Breast epithelium (tissue), 3 donors: ENCODE measurements around the gene KCND3.

Source experiments
- POLR2A ChIP-seq: fragments of 450-650 bp; IDR thresholded peaks from one replicate; pipeline ENCODE4 v1.6.1; 2016; ENCODE audit warnings: antibody characterized with exemption, mild to moderate bottlenecking, moderate library complexity
- TF ChIP-seq, protein P1 (sequence below), 3 donors: fragments of 450-650 bp; IDR thresholded peaks; one replicate each; pipeline ENCODE4 v1.5.1; 2016 to 2017; ENCODE audit warnings: antibody characterized with exemption in 3 of 3, mild to moderate bottlenecking in 3 of 3, moderate library complexity in 3 of 3

DNA sequence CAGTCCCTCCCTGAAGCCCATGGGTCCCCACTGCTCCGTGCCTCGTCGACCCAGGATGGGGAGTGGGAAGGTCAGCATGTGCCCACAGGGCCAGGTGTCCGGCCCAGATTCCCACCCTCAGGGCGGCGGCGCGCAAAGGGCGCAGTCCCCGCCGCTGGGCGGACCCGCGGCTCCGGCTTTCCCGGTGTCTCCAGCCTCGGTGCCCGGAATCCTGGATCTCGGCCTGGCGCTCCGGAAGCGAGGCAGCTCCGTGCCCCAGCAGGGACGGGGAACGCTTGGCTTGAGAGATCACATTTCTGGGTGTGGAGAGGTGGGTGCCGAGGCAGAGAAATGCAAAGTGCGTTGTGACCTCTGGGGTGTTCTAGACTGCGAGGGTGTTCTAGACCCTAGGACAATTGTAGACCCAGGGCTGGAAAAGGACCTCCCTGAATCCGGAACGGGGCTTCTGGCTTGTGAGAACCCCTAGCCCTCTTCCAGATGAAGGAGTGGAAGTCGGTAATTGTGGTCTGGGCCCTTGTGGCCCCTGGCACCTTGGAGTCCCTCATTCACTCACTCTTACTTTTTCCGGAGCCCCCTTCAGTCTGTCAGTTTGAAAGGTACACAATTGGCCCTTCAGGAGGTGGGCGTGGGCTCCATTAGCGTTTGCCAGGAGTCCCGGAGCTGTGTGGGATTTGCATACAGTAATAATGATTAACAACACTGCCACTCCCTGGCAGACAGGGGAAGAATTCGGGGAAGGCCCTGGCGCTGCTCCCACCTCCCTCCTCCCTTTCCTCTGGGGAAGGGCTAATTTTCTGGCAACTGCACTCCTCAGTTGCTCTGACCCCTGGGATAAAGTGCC is 1.6 kb upstream of the KCND3 start:
- TF ChIP-seq, protein P1, sequence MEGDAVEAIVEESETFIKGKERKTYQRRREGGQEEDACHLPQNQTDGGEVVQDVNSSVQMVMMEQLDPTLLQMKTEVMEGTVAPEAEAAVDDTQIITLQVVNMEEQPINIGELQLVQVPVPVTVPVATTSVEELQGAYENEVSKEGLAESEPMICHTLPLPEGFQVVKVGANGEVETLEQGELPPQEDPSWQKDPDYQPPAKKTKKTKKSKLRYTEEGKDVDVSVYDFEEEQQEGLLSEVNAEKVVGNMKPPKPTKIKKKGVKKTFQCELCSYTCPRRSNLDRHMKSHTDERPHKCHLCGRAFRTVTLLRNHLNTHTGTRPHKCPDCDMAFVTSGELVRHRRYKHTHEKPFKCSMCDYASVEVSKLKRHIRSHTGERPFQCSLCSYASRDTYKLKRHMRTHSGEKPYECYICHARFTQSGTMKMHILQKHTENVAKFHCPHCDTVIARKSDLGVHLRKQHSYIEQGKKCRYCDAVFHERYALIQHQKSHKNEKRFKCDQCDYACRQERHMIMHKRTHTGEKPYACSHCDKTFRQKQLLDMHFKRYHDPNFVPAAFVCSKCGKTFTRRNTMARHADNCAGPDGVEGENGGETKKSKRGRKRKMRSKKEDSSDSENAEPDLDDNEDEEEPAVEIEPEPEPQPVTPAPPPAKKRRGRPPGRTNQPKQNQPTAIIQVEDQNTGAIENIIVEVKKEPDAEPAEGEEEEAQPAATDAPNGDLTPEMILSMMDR (IDR thresholded peaks at IDR 0.05): peak in 1 of 3 donors; percentile 41
- no peak for TF ChIP-seq POLR2A
